ENCODE results near the gene ZDHHC22.

The ZDHHC22 gene

DNA sequence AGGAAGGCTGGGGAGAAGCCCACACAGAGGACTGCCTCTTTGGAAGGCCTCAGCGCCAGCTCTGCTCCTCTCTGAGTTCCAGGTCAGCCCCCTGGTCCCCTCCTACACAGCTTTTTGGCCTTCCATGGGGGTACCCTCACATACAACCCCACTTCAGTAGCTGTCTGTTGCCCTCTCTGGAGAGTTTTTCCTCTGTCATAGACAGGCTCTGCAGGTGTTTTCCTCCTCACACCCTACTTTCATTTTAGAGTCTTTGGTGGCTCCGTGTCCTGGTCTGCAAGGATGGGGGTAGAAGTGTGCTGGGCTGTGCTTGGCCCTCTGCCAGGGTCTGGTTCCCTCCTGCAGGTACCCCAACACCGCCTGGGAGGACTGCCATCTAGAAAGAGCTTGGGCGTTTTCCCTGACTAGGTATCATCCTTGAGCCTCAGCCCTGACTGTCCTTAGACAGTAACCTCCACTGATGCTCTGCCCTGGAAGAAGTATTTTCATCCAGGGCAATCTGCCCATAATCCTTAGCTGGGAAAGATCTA lies 15.1 kb downstream of the ZDHHC22 start:
- DNase-seq (ENCODE audit: low spot score): no peak

- DNase-seq (ENCODE audit: low spot score): no peak
Measured at GRCh38 chr14:77125823-77126325, 15.7 kb downstream of the ZDHHC22 start.

DNA sequence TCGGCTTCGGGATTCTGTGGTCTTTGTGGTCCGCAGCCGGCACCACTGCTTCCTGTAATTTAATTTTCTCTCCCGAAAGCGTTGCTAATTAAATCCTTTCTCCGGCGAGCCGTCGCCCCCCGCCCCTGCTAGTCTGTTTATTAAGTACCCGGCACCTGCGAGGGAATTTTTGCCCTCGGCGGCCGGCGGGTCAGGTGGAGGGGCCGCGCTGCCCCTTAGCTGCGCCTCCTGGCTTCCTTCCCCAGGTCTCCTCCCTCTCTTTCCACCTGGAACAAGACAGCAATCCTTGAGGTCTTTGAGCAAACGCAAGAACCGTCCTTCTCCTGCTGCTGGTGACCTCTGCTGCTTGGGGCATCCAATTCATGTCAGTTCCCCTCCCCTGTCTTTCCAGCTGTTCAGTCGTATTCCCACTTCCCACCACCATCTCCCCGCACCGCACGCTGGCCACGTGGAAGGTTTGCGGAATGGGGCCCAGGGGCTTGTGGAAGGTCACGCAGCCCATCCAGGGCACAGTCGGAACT lies 16.2 kb downstream of the ZDHHC22 start:
- no peak for DNase-seq (ENCODE audit: low spot score)

- no peak for DNase-seq (ENCODE audit: low spot score)
Measured at GRCh38 chr14:77124345-77125280, 17.0 kb downstream of the ZDHHC22 start.

DNA sequence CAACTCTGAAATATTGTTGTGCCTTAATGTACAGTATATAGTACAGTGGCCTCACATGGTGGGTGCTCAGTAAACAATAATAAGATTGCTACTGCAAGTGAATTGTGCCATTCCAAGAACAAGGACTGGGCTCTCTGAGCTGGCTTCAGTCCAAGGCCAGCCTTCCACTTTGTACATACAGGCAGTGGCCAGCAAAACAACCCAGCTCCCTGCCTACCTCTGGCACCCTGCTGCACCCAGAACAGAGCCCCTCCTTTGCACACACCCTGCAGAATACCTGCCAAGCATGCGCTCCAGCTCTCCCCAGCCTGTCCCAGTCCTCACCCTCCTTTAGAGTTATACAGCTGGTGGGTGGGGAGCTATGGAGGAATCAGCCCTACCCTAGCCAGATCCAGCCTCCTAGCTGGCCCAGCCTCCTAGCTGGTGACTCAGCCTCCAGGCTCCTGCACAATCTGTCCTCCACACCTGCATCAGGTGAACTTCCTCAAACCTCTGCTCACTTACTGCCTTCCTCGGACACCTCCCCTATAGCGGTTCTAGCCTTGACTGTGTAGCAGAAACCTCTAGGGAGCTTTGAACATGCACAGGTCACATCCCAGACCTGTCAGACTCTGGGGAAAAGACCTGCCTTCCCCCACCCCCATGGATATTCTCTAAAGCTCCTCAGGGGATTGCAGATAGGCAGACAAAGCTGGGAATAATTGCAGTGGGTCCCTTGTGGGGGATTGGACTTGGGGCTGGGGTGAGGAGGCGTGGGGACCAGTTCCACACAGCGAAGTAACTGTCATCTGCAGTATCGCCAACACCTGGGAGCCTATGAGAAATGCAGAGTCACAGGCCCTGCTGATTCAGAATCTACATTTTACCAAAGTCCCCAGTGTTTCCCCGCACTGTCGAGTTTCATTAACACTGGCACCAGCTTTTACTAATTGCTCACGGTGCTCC lies 17.9 kb downstream of the ZDHHC22 start:
- DNase-seq (ENCODE audit: low spot score): no peak

- DNase-seq (ENCODE audit: low spot score): no peak
Measured at GRCh38 chr14:77122526-77123125, 19.0 kb downstream of the ZDHHC22 start.

GRCh38 chr14:77120771-77121743 lies 20.5 kb downstream of the ZDHHC22 start:
- DNase-seq (ENCODE audit: low spot score): no peak

- DNase-seq (ENCODE audit: low spot score): no peak
Measured at GRCh38 chr14:77119851-77120250, 21.7 kb downstream of the ZDHHC22 start.

- DNase-seq (ENCODE audit: low spot score): no peak
Measured at GRCh38 chr14:77116172-77116817, 25.3 kb downstream of the ZDHHC22 start.

GRCh38 chr14:77114609-77115008 lies 27.0 kb downstream of the ZDHHC22 start:
- no peak for DNase-seq (ENCODE audit: low spot score)

DNA sequence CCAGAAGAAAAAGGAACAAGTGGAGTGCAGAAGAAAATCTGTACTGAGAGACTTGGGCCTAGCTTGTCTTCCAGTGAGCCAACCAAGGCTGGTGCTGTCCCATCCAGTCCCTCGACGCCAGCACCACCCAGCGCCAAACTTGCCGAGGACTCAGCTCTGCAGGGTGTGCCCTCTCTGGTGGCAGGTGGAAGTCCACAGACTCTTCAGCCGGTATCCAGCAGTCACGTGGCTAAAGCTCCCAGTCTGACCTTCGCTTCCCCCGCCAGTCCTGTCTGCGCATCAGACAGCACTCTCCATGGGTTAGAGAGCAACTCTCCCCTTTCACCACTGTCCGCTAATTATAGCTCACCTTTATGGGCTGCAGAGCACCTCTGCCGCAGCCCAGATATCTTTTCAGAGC lies 27.9 kb downstream of the ZDHHC22 start:
- no peak for DNase-seq (ENCODE audit: low spot score)

GRCh38 chr14:77111021-77111420 lies 30.6 kb downstream of the ZDHHC22 start:
- DNase-seq (ENCODE audit: low spot score): no peak

- no peak for DNase-seq (ENCODE audit: low spot score)
Measured at GRCh38 chr14:77110286-77110685, 31.3 kb downstream of the ZDHHC22 start.

- DNase-seq (ENCODE audit: low spot score): no peak
Measured at GRCh38 chr14:77109656-77110055, 31.9 kb downstream of the ZDHHC22 start.

DNA sequence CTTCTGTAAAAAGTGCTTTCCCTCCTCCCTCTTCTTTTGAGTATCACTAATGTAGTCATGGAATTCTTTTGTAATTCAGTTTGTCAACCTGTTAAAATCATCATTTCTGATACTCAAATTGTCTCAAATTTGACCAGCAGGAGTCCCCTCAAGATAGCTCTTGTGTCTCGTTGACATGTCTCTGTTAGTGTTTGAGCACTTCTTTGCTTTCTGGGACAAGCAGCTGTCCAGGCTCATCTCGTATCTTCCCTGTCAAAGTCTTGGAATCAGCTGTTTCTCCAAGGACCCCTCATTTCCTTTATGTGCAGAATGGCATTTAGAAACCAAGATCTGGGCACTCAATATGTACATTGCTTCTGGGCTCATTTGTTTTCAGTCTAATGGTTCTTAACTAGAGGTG lies 32.8 kb downstream of the ZDHHC22 start:
- no peak for DNase-seq (ENCODE audit: low spot score)

- no peak for DNase-seq (ENCODE audit: low spot score)
Measured at GRCh38 chr14:77107228-77107627, 34.4 kb downstream of the ZDHHC22 start.

- no peak for DNase-seq (ENCODE audit: low spot score)
Measured at GRCh38 chr14:77106666-77107065, 34.9 kb downstream of the ZDHHC22 start.

GRCh38 chr14:77105145-77105939 lies 36.2 kb downstream of the ZDHHC22 start:
- DNase-seq (ENCODE audit: low spot score): no peak

DNA sequence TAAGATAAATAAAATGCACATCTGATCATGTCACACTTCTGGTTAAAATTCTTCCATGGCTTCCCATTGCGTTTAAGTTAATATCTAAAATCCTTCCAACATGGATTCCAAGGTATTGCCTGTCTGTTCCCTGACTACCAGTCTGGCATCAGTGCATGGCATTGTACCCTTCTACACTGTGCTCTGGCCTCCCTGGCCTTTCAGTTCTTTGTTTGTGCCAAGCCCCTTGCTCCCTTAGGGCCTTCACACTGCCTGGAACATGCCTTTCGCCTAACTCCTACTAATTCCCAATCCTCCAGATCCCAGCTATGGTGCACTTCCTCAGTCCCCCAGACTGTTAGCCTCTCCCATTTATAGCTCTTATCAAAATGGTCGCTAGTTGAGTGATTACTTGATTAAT lies 37.2 kb downstream of the ZDHHC22 start:
- DNase-seq (ENCODE audit: low spot score): no peak

All from RKO (cell line).